HUES48 (cell line): Measurements from ENCODE around the gene FOSL2.

Experiments
- H3K27ac ChIP-seq: one replicate; pipeline ENCODE4 v1.7.0; 2013; ENCODE audit warnings: low read depth, low read length, inconsistent platforms
- H3K27me3 ChIP-seq: 2 replicates; pipeline ENCODE4 v1.6.1; 2013; ENCODE audit warnings: mild to moderate bottlenecking, low read length; ENCODE audit not compliant: control insufficient read depth, insufficient read depth
- H3K36me3 ChIP-seq: 2 replicates; pipeline ENCODE4 v1.6.1; 2013; ENCODE audit warnings: low read length; ENCODE audit not compliant: control insufficient read depth, insufficient read depth
- H3K4me1 ChIP-seq: 2 replicates; pipeline ENCODE4 v1.6.1; 2013; ENCODE audit warnings: mild to moderate bottlenecking, low read length; ENCODE audit not compliant: control insufficient read depth, insufficient read depth
- H3K4me3 ChIP-seq: 2 replicates; pipeline ENCODE4 v1.5.1; 2013; ENCODE audit warnings: mild to moderate bottlenecking, low read depth, low read length
- H3K9ac ChIP-seq: 2 replicates; pipeline ENCODE4 v1.6.1; 2013; ENCODE audit warnings: mild to moderate bottlenecking, low read depth, low read length, moderate library complexity
- H3K9me3 ChIP-seq: 2 replicates; pipeline ENCODE4 v1.6.1; 2013; ENCODE audit warnings: low read length; ENCODE audit not compliant: control insufficient read depth, insufficient read depth

FOSL2 gene

GRCh38 chr2:28427741-28428415, 35.2 kb downstream of the FOSL2 start:
- H3K9me3 ChIP-seq = peaks cover 2% of the 10 kb centered on the region; the same call in 1 of the 2 replicates
- H3K27me3 ChIP-seq = no peaks in the 10 kb centered on the region
- no peak overlapping the region for H3K4me3 ChIP-seq
- H3K27ac ChIP-seq = no peak overlapping the region
- H3K4me1 ChIP-seq = no peaks in the 10 kb centered on the region
- H3K9ac ChIP-seq = no peak overlapping the region
- no peaks in the 10 kb centered on the region for H3K36me3 ChIP-seq

GRCh38 chr2:28428486-28428885, 35.8 kb downstream of the FOSL2 start:
- Histone ChIP-seq H3K27me3 (no peaks in the 10 kb centered on the region), H3K4me3 (no peak overlapping the region), H3K27ac (no peak overlapping the region), H3K36me3 (no peaks in the 10 kb centered on the region), H3K9ac (no peak overlapping the region), H3K9me3 (peaks cover 7% of the 10 kb centered on the region; the same call in 1 of the 2 replicates), H3K4me1 (no peaks in the 10 kb centered on the region)

DNA sequence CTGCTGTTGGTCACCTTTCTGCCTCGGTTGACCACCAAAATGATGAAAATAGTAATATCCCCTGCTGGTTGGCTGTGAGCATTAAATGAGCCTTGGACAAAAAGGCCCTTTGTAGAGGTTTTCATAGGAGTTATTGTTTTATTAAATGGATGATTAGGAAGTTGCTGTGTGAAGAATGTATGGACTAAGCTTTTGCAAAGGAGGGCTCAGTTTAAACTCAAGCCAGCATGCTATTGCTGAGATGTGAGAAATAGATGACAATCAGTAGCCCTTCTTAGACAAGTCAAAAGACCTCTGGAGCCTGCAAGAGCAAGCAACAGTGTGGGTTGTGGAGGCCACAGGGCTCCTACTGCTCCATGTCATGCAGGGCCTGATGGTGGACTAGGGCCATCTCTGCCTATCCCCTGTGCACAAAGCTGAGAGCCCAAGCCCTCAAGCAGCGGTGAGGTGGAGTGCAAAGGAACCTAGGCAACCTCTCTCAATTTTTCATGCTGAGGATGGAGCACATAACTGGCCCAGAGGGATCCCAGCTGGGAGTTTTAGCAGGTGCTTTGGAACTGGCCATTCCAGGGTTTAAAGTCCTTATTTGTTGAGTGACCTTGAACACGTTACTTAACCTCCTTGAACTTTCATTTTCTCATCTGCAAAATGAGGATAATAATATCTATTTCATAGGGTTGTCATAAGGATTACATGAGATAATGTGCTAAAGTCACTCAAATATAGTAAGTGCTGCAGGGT, 37.1 kb downstream of the FOSL2 start:
- Histone ChIP-seq H3K9ac (no peak overlapping the region), H3K4me3 (no peak overlapping the region), H3K4me1 (no peaks in the 10 kb centered on the region), H3K36me3 (no peaks in the 10 kb centered on the region), H3K9me3 (peaks cover 7% of the 10 kb centered on the region; the same call in 1 of the 2 replicates), H3K27me3 (no peaks in the 10 kb centered on the region), H3K27ac (no peak overlapping the region)

- H3K4me3 ChIP-seq = no peak overlapping the region
- no peaks in the 10 kb centered on the region for H3K36me3 ChIP-seq
- H3K9ac ChIP-seq = no peak overlapping the region
- no peaks in the 10 kb centered on the region for H3K27me3 ChIP-seq
- no peaks in the 10 kb centered on the region for H3K4me1 ChIP-seq
- peaks cover 7% of the 10 kb centered on the region; the same call in 1 of the 2 replicates for H3K9me3 ChIP-seq
- H3K27ac ChIP-seq = no peak overlapping the region
Measured at GRCh38 chr2:28430377-28430765, 37.7 kb downstream of the FOSL2 start.

DNA sequence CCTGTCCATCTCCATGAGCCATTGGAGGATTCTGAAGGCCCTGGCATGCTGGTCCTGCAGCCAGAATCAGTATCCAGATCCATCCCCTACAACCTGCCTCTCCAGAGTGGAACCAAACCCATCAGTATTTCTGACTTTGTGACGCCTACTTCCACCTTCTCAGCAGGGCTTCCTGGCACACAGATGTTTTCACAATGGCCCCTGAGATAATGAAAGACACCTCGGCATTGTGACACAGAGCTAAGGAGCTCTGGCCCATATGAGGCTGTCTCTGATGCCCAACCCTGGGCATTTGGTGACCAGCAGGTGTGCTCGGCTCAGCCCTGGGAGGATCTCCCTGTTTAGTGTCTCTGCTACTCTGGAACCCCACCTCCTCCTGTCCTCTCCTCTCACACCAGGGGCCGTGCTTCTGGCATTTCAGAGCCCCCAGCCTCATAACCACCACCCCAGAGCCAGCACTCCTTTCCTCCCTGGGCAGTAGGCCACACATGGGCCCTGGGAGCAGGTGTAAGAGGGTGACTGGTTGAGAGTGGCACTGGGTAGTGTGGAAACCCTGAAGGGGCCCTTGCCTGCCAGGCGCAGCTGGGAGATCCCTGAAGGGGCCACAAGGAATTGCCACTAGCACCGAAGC, 38.2 kb downstream of the FOSL2 start:
- no peak overlapping the region for H3K4me3 ChIP-seq
- H3K36me3 ChIP-seq = no peaks in the 10 kb centered on the region
- H3K9ac ChIP-seq = no peak overlapping the region
- no peaks in the 10 kb centered on the region for H3K27me3 ChIP-seq
- no peak overlapping the region for H3K27ac ChIP-seq
- H3K9me3 ChIP-seq = peaks cover 7% of the 10 kb centered on the region; the same call in 1 of the 2 replicates
- no peaks in the 10 kb centered on the region for H3K4me1 ChIP-seq

DNA sequence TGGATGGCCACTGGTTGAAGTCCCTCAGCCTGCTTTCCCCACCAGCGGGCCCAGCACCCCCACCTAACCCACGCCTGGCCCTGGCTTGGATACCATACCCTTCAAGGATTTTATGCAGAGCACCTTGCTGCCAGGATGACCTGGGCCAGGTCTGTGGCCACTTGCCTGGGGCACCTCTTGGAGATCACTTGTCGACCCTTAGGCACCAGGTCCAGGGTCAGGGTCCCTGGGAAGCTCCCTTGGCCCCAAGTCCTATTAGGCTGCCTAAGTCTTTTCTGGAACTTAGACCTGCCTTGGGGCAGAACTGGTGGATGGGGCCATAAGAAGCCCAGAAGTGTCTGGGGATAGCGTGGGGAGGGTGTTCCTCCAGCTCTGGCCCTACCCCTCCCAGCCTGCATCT, 39.1 kb downstream of the FOSL2 start:
- Histone ChIP-seq H3K4me1 (no peaks in the 10 kb centered on the region), H3K27ac (no peak overlapping the region)

GRCh38 chr2:28432362-28432761, 39.7 kb downstream of the FOSL2 start:
- H3K4me3 ChIP-seq = no peak overlapping the region
- H3K27ac ChIP-seq = no peak overlapping the region
- H3K27me3 ChIP-seq = no peaks in the 10 kb centered on the region
- no peak overlapping the region for H3K9ac ChIP-seq
- no peaks in the 10 kb centered on the region for H3K36me3 ChIP-seq
- no peaks in the 10 kb centered on the region for H3K4me1 ChIP-seq
- H3K9me3 ChIP-seq = peaks cover 7% of the 10 kb centered on the region; the same call in 1 of the 2 replicates

More for the DNA sequence above, 39.1 kb downstream of the FOSL2 start:
- H3K4me3 ChIP-seq = no peak overlapping the region
- H3K27me3 ChIP-seq = no peaks in the 10 kb centered on the region
- peaks cover 7% of the 10 kb centered on the region; the same call in 1 of the 2 replicates for H3K9me3 ChIP-seq
- H3K36me3 ChIP-seq = no peaks in the 10 kb centered on the region
- H3K9ac ChIP-seq = no peak overlapping the region

GRCh38 chr2:28433215-28433614, 40.6 kb downstream of the FOSL2 start:
- Histone ChIP-seq H3K36me3 (no peaks in the 10 kb centered on the region), H3K27ac (no peak overlapping the region), H3K9ac (no peak overlapping the region), H3K27me3 (no peaks in the 10 kb centered on the region), H3K4me3 (no peak overlapping the region), H3K4me1 (no peaks in the 10 kb centered on the region), H3K9me3 (peaks cover 7% of the 10 kb centered on the region; the same call in 1 of the 2 replicates)

DNA sequence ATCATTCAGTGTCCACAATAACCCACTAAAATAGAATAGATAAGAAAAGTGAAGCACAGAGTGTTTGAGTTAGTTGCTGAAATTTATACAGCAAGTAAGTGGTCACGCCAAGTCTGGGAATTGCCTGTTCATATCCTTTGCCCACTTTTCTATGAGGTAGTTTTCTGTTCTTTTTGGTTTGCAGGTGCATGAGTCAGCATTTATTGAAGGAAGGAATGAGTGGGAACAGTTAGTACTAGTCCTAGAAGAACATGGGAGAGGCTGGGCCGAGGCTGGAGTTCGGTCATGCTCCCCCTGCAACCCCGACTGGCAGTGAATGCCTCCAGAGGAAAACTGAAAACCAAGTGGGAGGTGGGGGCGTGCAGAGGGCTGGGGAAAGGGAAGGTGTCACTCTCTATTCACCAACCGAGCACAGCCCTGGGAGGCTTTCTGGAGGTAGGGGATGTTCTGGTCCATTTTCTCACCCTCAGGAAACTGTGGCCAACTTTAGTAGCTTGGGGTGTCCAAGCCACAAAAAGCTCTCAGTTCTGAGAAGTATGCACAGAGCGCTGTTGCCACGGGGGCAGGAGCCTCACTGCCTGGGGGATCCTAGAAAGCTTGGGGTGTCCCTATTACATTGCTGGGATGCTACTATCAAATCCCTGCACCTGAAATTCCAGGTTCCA, 41.4 kb downstream of the FOSL2 start:
- no peak overlapping the region for H3K27ac ChIP-seq
- no peak overlapping the region for H3K9ac ChIP-seq
- H3K4me1 ChIP-seq = no peaks in the 10 kb centered on the region
- H3K27me3 ChIP-seq = no peaks in the 10 kb centered on the region
- H3K9me3 ChIP-seq = peaks cover 7% of the 10 kb centered on the region; the same call in 1 of the 2 replicates
- H3K36me3 ChIP-seq = no peaks in the 10 kb centered on the region
- H3K4me3 ChIP-seq = no peak overlapping the region

DNA sequence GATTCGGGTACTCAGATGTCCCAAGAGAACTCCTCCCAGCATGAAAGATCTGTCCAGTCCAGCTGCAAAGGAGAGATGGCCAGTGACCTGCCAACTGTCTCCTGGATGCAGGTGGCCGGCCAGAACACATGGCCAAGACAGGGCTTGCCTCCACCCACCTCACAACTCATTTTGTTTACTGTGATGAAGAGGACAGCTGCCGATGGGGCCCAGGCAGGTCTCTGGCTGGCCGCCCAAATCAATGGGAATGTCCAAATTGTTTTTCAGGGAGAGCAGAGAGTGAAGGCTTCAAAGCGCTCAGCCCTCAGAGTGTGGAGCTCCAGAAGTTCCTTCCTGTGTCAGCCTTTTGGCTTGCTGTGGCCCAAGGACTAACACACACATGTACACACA, 41.9 kb downstream of the FOSL2 start:
- Histone ChIP-seq H3K36me3 (no peaks in the 10 kb centered on the region), H3K9me3 (peaks cover 7% of the 10 kb centered on the region; the same call in 1 of the 2 replicates), H3K4me1 (no peaks in the 10 kb centered on the region), H3K27me3 (no peaks in the 10 kb centered on the region), H3K9ac (no peak overlapping the region), H3K27ac (no peak overlapping the region), H3K4me3 (no peak overlapping the region)
